ENCODE measurements around the gene ARR3. TPM values are rescaled to one million over a fixed set of nuclear protein-coding genes. Genes with fewer than 3 reads are reported as not detected.

ARR3 gene
- total RNA-seq, result not detected

DNA sequence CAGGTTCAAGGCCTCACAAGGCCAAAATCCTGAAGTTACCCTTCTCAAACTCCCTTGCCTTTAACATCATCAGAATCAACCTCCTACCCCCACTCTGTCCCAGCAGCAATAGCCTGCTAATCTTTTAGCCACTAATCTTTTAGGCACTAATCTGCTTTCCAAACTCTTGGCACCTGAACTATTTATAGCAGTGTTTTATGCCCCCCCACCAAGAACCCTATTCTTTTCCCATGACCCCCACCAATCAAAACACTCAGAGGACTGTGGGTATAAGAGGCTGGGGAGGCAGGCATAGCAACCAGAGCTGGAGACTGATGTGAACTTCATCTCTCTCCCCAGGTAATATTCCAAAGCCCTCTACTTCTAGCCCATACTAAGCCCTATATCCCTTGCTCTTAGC, at the start of gene ARR3:
TSS of gene ARR3 (plus strand) at position 301 of the 400 bp plus-strand sequence. CDS start 1,052 bp downstream, outside the sequence.
- no peak within 1 kb of the TSS for H3K4me3 ChIP-seq
- no peaks in the 10 kb centered on the region for H3K27me3 ChIP-seq
- H3K27ac ChIP-seq, result no peak within 1 kb of the TSS
- no peaks in the 10 kb centered on the region for H3K36me3 ChIP-seq
- no peaks in the 10 kb centered on the region for H3K4me1 ChIP-seq
- no peaks in the 10 kb centered on the region for H3K9me3 ChIP-seq
- ATAC-seq, result no peak
- TF ChIP-seq, protein P1, sequence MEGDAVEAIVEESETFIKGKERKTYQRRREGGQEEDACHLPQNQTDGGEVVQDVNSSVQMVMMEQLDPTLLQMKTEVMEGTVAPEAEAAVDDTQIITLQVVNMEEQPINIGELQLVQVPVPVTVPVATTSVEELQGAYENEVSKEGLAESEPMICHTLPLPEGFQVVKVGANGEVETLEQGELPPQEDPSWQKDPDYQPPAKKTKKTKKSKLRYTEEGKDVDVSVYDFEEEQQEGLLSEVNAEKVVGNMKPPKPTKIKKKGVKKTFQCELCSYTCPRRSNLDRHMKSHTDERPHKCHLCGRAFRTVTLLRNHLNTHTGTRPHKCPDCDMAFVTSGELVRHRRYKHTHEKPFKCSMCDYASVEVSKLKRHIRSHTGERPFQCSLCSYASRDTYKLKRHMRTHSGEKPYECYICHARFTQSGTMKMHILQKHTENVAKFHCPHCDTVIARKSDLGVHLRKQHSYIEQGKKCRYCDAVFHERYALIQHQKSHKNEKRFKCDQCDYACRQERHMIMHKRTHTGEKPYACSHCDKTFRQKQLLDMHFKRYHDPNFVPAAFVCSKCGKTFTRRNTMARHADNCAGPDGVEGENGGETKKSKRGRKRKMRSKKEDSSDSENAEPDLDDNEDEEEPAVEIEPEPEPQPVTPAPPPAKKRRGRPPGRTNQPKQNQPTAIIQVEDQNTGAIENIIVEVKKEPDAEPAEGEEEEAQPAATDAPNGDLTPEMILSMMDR (IDR thresholded peaks at IDR 0.05), result no peak
- TF ChIP-seq EP300 (IDR thresholded peaks at IDR 0.05) (no peak), POLR2AphosphoS5 (IDR thresholded peaks at IDR 0.05) (no peak)

DNA sequence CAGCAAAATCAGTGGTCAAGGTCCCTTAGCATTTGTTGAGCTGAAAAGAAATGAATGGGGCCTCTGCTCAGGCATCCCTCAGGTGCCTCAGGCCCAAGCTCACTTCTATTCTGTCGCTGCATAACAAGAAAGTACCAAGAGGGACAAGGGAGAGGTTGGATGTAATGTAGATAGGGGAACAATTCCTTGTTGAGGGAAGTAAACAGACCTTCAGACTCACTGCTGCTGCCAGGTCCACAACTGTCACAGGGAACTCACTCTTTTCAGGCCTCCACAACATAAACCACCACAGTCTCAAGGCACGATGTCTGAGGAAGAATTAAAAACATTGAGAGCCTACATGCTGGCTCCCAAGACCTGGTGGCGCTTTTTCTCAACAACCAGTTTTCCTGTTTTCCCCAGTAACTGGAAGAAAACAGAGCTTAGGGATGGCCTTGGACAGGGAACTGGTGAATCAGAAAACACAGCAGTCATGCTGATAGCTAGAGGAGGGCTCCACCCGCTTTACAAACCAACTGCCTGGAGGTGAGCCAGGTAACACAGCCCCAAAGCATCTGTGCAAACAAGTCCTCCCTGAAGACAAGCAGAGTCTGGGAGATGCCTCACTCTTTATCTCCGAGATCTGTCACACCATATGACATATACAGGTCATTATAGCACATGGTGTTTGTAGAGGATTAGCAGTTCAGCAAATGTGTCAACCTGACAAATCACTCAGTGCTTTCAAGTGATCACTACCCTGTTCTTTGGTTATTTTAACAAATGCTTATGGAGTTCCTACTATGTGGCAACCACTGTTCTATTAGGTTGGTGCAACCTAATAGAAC, 48.0 kb upstream of the ARR3 start:
- Histone ChIP-seq H3K4me3 (no peak overlapping the region), H3K27me3 (no peaks in the 10 kb centered on the region), H3K9me3 (no peaks in the 10 kb centered on the region), H3K27ac (peak overlapping the region in 1 of 4 donors; percentile 16), H3K4me1 (no peaks in the 10 kb centered on the region), H3K36me3 (no peaks in the 10 kb centered on the region)
- ATAC-seq, result peak; percentile 25
- TF ChIP-seq, protein P1 (IDR thresholded peaks at IDR 0.05), result no peak
- TF ChIP-seq POLR2AphosphoS5 (IDR thresholded peaks at IDR 0.05) (no peak), POLR2A (IDR thresholded peaks at IDR 0.05) (no peak), EP300 (IDR thresholded peaks at IDR 0.05) (no peak)
- WGBS, 2 donors (ENCODE audit: low coverage in 1 of 2), result 43 to 65% methylated on average over 2 of the region's 5 CpGs

DNA sequence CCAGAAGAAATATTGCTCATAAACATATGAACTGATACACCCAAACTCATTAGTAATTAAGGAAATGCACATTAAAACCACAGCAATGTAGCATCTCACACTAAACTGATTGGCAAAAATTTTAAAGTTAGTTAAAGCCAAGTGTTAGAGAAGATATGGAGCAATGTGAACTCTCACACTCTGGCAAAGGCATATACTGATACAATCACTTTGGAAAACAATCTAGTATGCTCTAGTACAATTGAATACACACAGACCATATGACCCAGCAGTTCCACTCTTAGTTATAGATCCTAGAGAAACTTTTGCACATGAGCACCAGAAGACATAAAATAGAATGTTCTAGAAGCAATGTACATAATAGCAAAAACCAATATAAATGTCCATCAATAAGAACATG, 42.1 kb upstream of the ARR3 start:
- Histone ChIP-seq H3K36me3 (no peaks in the 10 kb centered on the region), H3K27ac (no peak overlapping the region), H3K9me3 (no peaks in the 10 kb centered on the region), H3K4me3 (no peak overlapping the region), H3K27me3 (no peaks in the 10 kb centered on the region), H3K4me1 (no peaks in the 10 kb centered on the region)
- no peak for ATAC-seq
- TF ChIP-seq, protein P1 (IDR thresholded peaks at IDR 0.05), result no peak
- TF ChIP-seq EP300 (IDR thresholded peaks at IDR 0.05) (no peak), POLR2A (IDR thresholded peaks at IDR 0.05) (no peak), POLR2AphosphoS5 (IDR thresholded peaks at IDR 0.05) (no peak)

DNA sequence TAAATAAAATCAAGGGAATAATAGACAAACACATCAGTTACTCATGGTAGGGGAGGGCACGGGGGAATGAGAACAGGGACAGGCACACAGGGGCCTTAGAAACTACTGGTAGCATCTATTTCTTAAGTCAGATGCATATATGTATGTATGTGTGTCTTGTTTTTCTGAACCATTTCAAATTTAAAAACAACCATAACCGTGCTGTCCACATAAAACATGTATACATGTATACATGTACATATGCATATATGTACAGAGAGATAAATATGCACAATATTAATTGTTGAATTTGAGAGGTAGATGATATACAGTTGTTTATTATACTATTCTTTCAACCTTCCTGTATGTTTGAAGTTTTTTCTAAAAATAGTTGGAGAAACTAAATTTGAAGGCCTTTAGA, 41.4 kb upstream of the ARR3 start:
- H3K4me3 ChIP-seq, result no peak overlapping the region
- no peak for TF ChIP-seq EP300 (IDR thresholded peaks at IDR 0.05)
- no peak for TF ChIP-seq POLR2A (IDR thresholded peaks at IDR 0.05)
- TF ChIP-seq, protein P1 (IDR thresholded peaks at IDR 0.05), result no peak
- no peak for TF ChIP-seq POLR2AphosphoS5 (IDR thresholded peaks at IDR 0.05)
- no peak overlapping the region for H3K27ac ChIP-seq
- 38 to 100% methylated on average over 1 of the region's 2 CpGs for WGBS, 2 donors (ENCODE audit: low coverage in 1 of 2)
- H3K36me3 ChIP-seq, result no peaks in the 10 kb centered on the region
- H3K4me1 ChIP-seq, result no peaks in the 10 kb centered on the region
- H3K9me3 ChIP-seq, result no peaks in the 10 kb centered on the region
- no peak for ATAC-seq
- H3K27me3 ChIP-seq, result no peaks in the 10 kb centered on the region

DNA sequence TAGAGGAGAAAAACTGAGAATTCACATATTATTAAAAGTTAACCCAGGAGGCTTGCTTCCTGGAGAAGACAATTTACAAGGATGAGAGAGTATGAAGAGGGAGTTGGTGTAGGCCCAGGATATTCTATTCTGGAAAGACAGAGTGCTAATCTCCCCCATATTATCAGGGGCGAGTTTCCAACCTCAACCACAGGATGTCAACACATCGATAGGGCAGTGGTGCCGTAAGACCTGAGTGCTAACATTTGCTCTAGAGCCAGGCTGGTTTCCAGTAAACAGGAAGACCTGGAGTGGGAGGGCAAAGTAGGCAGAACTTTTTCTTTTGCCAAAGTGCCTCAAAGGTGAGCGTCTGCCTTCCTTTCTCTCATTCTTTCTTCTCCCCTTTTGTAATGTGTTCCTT, 36.5 kb upstream of the ARR3 start:
- H3K4me3 ChIP-seq, result no peak overlapping the region
- no peaks in the 10 kb centered on the region for H3K9me3 ChIP-seq
- H3K27me3 ChIP-seq, result no peaks in the 10 kb centered on the region
- no peak overlapping the region for H3K27ac ChIP-seq
- TF ChIP-seq POLR2A (IDR thresholded peaks at IDR 0.05), result no peak
- no peak for TF ChIP-seq EP300 (IDR thresholded peaks at IDR 0.05)
- TF ChIP-seq POLR2AphosphoS5 (IDR thresholded peaks at IDR 0.05), result no peak
- TF ChIP-seq, protein P1 (IDR thresholded peaks at IDR 0.05), result no peak
- 48 to 61% methylated on average over 3 to 4 of the region's 4 CpGs for WGBS, 2 donors (ENCODE audit: low coverage in 1 of 2)
- no peaks in the 10 kb centered on the region for H3K36me3 ChIP-seq
- no peak for ATAC-seq
- no peaks in the 10 kb centered on the region for H3K4me1 ChIP-seq
